Testis (tissue), 3 donors: ENCODE results near the gene ERMP1. TPM values are rescaled to one million over a fixed set of nuclear protein-coding genes. Genes with fewer than 3 reads are reported as not detected.

Experiments used
- DNase-seq: peaks from one replicate; pipeline ENCODE4 v3.0.0-alpha.2; 2019
- H3K27ac ChIP-seq, 2 donors: fragments of 200-600 bp; sonication (generic); one replicate each; pipeline ENCODE4 v1.5.1; 2019
- H3K27me3 ChIP-seq: fragments of 200-600 bp; sonication (generic); one replicate; pipeline ENCODE4 v1.5.1; 2019
- H3K36me3 ChIP-seq: fragments of 200-600 bp; sonication (generic); one replicate; pipeline ENCODE4 v1.5.1; 2017; ENCODE audit warnings: low read depth; ENCODE audit errors: missing control alignments
- H3K4me1 ChIP-seq: fragments of 200-600 bp; sonication (generic); one replicate; pipeline ENCODE4 v1.5.1; 2019
- H3K4me3 ChIP-seq, 2 donors: fragments of 200-600 bp; sonication (generic); one replicate each; pipeline ENCODE4 v1.5.1; 2017 to 2019
- H3K9me3 ChIP-seq: fragments of 200-600 bp; sonication (generic); one replicate; pipeline ENCODE4 v1.5.1; 2017
- POLR2A ChIP-seq: fragments of 450-650 bp; IDR thresholded peaks from one replicate; pipeline ENCODE4 v1.6.1; 2017; ENCODE audit warnings: antibody characterized with exemption, mild to moderate bottlenecking, moderate library complexity
- WGBS, 2 donors: methylation state at CpG; one replicate each; pipeline ENCODE4 v1.1.5; 2018; 5-methylcytosine and 5-hydroxymethylcytosine counted together
- intact Hi-C: fragments of 100-400 bp; cut with DNase I; formaldehyde crosslinking; loops from one replicate; pipeline ENCODE4 v1.15.1; 2023; ENCODE audit warnings: low total_unique reads
- polyA plus RNA-seq: library from polyadenylated mRNA; stranded (reverse); fragments of 350-450 nt; fragmentation: Illumina TruSeq; extraction: RNeasy Lipid Tissue Mini Kit (QIAGEN cat#74804); gene quantifications from one replicate; pipeline ENCODE4 v1.2.3, GENCODE V29; 2014; ENCODE audit warnings: low read depth, low replicate concordance; ENCODE audit not compliant: insufficient read depth
- total RNA-seq, 2 donors: library from RNA; depleted of rRNA; stranded (reverse); fragments of >200 nt; gene quantifications; one replicate each; pipeline ENCODE4 v1.2.3, GENCODE V29; 2016
- TF ChIP-seq, protein P1 (sequence below), 3 experiments: fragments of 450-650 bp in 2 of 3; fragments of 200-600 bp in 1 of 3; sonication (generic) in 1 of 3; IDR thresholded peaks; one replicate each; pipeline ENCODE4 v1.5.1; 2016 to 2019; ENCODE audit warnings: antibody characterized with exemption in 3 of 3, mild to moderate bottlenecking in 2 of 3, moderate library complexity in 1 of 3

ERMP1 gene
- total and polyA plus RNA-seq, 3 donors from 2014 or later: 25.7 to 28.9 (median 28.4) TPM

DNA sequence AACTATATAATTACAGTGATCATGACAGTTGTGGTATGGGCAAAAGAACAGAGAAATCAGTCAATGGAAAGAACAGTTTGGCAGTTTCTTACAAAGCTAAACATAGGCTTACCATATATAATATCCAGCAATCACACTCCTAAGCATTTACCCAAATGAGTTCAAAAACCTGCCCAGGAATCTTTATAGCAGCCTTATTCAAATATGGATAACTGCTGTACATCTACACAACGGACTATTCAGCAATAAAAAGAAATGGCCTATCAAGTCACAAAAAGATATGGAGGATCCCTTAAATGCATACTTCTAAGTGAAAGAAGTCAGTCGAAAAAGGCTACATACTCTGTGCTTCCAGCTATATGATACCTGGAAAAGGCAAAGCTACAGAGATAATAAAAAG lies 36.6 kb downstream of the ERMP1 start:
- TF ChIP-seq POLR2A: no peak
- TF ChIP-seq, protein P1, sequence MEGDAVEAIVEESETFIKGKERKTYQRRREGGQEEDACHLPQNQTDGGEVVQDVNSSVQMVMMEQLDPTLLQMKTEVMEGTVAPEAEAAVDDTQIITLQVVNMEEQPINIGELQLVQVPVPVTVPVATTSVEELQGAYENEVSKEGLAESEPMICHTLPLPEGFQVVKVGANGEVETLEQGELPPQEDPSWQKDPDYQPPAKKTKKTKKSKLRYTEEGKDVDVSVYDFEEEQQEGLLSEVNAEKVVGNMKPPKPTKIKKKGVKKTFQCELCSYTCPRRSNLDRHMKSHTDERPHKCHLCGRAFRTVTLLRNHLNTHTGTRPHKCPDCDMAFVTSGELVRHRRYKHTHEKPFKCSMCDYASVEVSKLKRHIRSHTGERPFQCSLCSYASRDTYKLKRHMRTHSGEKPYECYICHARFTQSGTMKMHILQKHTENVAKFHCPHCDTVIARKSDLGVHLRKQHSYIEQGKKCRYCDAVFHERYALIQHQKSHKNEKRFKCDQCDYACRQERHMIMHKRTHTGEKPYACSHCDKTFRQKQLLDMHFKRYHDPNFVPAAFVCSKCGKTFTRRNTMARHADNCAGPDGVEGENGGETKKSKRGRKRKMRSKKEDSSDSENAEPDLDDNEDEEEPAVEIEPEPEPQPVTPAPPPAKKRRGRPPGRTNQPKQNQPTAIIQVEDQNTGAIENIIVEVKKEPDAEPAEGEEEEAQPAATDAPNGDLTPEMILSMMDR (IDR thresholded peaks at IDR 0.05): no peak
- 90% methylated on average over 2 of the region's 2 CpGs for WGBS, 2 donors
- H3K27ac ChIP-seq: no peak overlapping the region
- no peaks in the 10 kb centered on the region for H3K36me3 ChIP-seq
- H3K9me3 ChIP-seq: no peaks in the 10 kb centered on the region
- DNase-seq: no peak
- H3K4me3 ChIP-seq: no peak overlapping the region
- no peaks in the 10 kb centered on the region for H3K4me1 ChIP-seq
- intact Hi-C loops: no loop called here
- H3K27me3 ChIP-seq: no peaks in the 10 kb centered on the region

DNA sequence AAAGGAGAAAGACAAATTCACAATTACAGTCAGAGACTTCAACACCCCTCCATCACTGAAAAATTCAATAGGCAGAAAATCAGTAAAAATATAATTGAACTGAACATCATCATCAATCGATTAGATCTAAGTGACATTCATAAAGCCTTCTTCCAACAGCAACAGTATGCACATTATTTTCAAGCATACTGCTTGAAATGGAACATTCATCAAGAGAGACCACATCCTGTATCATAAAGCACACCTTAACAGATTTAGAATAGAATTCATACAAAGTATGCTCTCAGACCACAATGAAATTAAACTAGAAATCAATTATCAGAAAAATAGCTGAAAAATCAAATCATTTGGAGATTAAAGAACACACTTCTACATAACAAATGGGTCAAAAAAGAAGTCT lies 39.1 kb downstream of the ERMP1 start:
- WGBS, 2 donors: 84 to 94% methylated on average over 1 of the region's 1 CpG
- H3K4me3 ChIP-seq: no peak overlapping the region
- no peak overlapping the region for H3K27ac ChIP-seq
- H3K9me3 ChIP-seq: no peaks in the 10 kb centered on the region
- H3K4me1 ChIP-seq: no peaks in the 10 kb centered on the region
- intact Hi-C loops: no loop called here
- no peaks in the 10 kb centered on the region for H3K27me3 ChIP-seq
- no peak for DNase-seq
- H3K36me3 ChIP-seq: no peaks in the 10 kb centered on the region
- TF ChIP-seq, protein P1 (IDR thresholded peaks at IDR 0.05): no peak

DNA sequence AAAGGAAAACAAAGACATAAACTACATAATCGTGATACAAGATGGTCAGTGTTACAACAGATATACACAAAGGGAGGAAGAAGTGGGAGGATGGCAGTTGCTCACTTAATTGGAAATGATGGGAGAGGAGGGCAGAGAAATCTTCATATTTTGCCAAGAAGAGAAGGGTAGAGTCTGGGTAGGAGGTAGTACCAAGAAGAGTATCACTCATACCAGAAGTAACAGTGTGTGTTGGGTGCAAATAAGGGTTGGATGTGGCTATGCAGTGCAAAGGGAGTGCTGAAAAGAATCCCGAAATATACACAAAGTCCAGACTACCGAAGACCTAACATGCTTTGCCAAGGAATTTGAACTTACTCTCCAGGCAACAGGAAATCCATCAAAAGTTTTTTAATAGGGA lies 41.0 kb downstream of the ERMP1 start:
- Histone ChIP-seq H3K27ac (no peak overlapping the region), H3K36me3 (no peaks in the 10 kb centered on the region), H3K9me3 (no peaks in the 10 kb centered on the region), H3K27me3 (no peaks in the 10 kb centered on the region), H3K4me1 (no peaks in the 10 kb centered on the region), H3K4me3 (no peak overlapping the region)
- DNase-seq: no peak
- no peak for TF ChIP-seq POLR2A
- TF ChIP-seq, protein P1 (IDR thresholded peaks at IDR 0.05): no peak
- 77 to 78% methylated on average over 3 of the region's 3 CpGs for WGBS, 2 donors
- intact Hi-C loops: no loop called here

DNA sequence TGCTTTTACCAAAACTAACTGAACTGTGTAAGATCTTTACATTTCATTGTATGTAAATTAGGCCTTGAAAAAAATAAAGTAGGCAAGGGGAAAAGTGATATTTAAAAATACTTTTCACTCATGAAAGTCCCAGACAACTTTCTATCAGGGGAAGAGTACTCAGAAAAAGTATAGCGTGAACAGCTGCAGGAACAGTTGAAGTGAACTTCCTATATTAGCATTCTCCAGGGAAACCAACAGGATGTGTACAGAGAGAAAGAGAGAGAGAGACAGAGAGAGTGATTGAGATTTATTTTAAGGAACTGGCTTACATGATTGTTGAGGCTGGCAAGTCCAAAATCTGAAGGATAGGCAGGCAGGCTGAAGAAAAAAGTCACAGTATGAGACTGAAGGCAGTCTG lies 42.0 kb downstream of the ERMP1 start:
- DNase-seq: no peak
- H3K27me3 ChIP-seq: no peaks in the 10 kb centered on the region
- H3K4me3 ChIP-seq: no peak overlapping the region
- WGBS, 2 donors: 86 to 95% methylated on average over 1 of the region's 1 CpG
- no peaks in the 10 kb centered on the region for H3K36me3 ChIP-seq
- H3K4me1 ChIP-seq: no peaks in the 10 kb centered on the region
- TF ChIP-seq, protein P1 (IDR thresholded peaks at IDR 0.05): no peak
- no peak for TF ChIP-seq POLR2A
- no peak overlapping the region for H3K27ac ChIP-seq
- intact Hi-C loops: no loop called here
- no peaks in the 10 kb centered on the region for H3K9me3 ChIP-seq

DNA sequence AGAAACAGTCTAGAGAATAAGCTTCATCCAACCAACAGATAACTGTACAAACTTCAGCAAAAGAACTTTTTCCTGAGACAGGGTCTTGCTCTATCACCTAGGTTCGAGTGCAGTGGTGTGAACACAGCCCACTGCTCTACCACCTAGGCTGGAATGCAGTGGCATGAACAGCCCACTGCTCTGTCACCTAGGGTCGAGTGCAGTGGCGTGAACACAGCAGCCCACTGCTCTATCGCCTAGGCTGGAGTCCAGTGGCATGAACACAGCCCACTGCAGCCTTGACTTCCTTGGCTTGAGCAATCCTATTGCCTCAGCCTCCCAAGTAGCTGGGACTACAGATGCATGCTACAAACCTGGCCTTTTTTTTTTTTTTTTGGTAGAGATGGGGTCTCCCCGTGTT lies 43.4 kb downstream of the ERMP1 start:
- H3K9me3 ChIP-seq: no peaks in the 10 kb centered on the region
- WGBS, 2 donors: 89 to 96% methylated on average over 5 of the region's 5 CpGs
- H3K4me3 ChIP-seq: no peak overlapping the region
- no peaks in the 10 kb centered on the region for H3K4me1 ChIP-seq
- no peak for DNase-seq
- intact Hi-C loops: no loop called here
- no peak overlapping the region for H3K27ac ChIP-seq
- no peaks in the 10 kb centered on the region for H3K27me3 ChIP-seq
- no peaks in the 10 kb centered on the region for H3K36me3 ChIP-seq
- no peak for TF ChIP-seq POLR2A
- TF ChIP-seq, protein P1 (IDR thresholded peaks at IDR 0.05): no peak
